IMR-90 (cell line): ENCODE data around the gene XPC. TPM values are rescaled to one million over a fixed set of nuclear protein-coding genes. Genes with fewer than 3 reads are reported as not detected.

Experiments
- ATAC-seq: fragments of 200-7000 bp; cut with Tn5 transposase; 2 replicates; pipeline ENCODE4 v1.9.1; 2020; ENCODE audit warnings: low read depth, mild to moderate bottlenecking, moderate library complexity
- BruUV-seq: library from RNA; stranded (reverse); fragments of 400-500 nt; replicated peaks from 2 replicates; lab custom pipeline; 2021; lab: Mats Ljungman, UMichigan
- CTCF ChIA-PET: fragments of 300-600 bp; formaldehyde crosslinking; extraction: SDS; loops from one replicate; lab custom pipeline; 2021; ENCODE audit warnings: antibody characterized with exemption; lab: Yijun Ruan, JAX
- POLR2A ChIA-PET: fragments of 300-600 bp; sonication (Branson Sonifier 250); formaldehyde crosslinking; loops from one replicate; lab custom pipeline; 2022; ENCODE audit warnings: antibody characterized with exemption; ENCODE audit not compliant: unreplicated experiment; lab: Charles Lee
- DNase-seq: peaks from one replicate; pipeline ENCODE4 v3.0.0; 2013
- H2AFZ ChIP-seq: replicated peaks from 2 replicates; pipeline ENCODE3; 2013; ENCODE audit warnings: low read length, mild to moderate bottlenecking; ENCODE audit not compliant: poor library complexity
- H2AK5ac ChIP-seq: 2 replicates; pipeline ENCODE4 v1.6.1; 2013; ENCODE audit warnings: low read depth, low read length, inconsistent platforms
- H2AK9ac ChIP-seq: replicated peaks from 2 replicates; pipeline ENCODE3; 2013; ENCODE audit warnings: mild to moderate bottlenecking, low read depth, low read length, moderate library complexity; ENCODE audit not compliant: poor library complexity
- H2BK120ac ChIP-seq: 2 replicates; pipeline ENCODE4 v1.6.1; 2013; ENCODE audit warnings: low read depth, low read length, inconsistent platforms
- H2BK15ac ChIP-seq: 3 replicates; pipeline ENCODE4 v1.6.1; 2013; ENCODE audit warnings: low read depth, low read length, inconsistent platforms
- H2BK20ac ChIP-seq: 2 replicates; pipeline ENCODE4 v1.6.1; 2013; ENCODE audit warnings: low read depth, mild to moderate bottlenecking, inconsistent platforms, low read length, moderate library complexity
- H2BK5ac ChIP-seq: 2 replicates; pipeline ENCODE4 v1.6.1; 2013; ENCODE audit warnings: mild to moderate bottlenecking, low read depth, low read length, inconsistent platforms; ENCODE audit not compliant: poor library complexity, severe bottlenecking
- H3K14ac ChIP-seq: replicated peaks from 2 replicates; pipeline ENCODE4 v1.6.1; 2013; ENCODE audit warnings: low read depth, low read length, inconsistent platforms
- H3K18ac ChIP-seq: 2 replicates; pipeline ENCODE4 v1.6.1; 2013; ENCODE audit warnings: low read depth, low read length, control low read depth
- H3K23ac ChIP-seq: 2 replicates; pipeline ENCODE4 v1.6.1; 2013; ENCODE audit warnings: low read depth, low read length, inconsistent platforms
- H3K27ac ChIP-seq: 2 replicates; pipeline ENCODE4 v1.5.1; 2013; ENCODE audit warnings: mild to moderate bottlenecking, control low read depth, low read length; ENCODE audit not compliant: insufficient read depth
- H3K27me3 ChIP-seq: 2 replicates; pipeline ENCODE4 v1.6.1; 2013; ENCODE audit warnings: low read length; ENCODE audit not compliant: control insufficient read depth, insufficient read depth
- H3K36me3 ChIP-seq: 2 replicates; pipeline ENCODE4 v1.6.1; 2013; ENCODE audit warnings: low read length, mixed read lengths; ENCODE audit not compliant: control insufficient read depth, insufficient read depth
- H3K4ac ChIP-seq: 2 replicates; pipeline ENCODE4 v1.6.1; 2013; ENCODE audit warnings: low read depth, low read length, inconsistent platforms
- H3K4me1 ChIP-seq: 2 replicates; pipeline ENCODE4 v1.6.1; 2013; ENCODE audit warnings: low read length, mixed read lengths; ENCODE audit not compliant: control insufficient read depth, insufficient read depth
- H3K4me2 ChIP-seq: 2 replicates; pipeline ENCODE4 v1.6.1; 2013; ENCODE audit warnings: low read depth, mild to moderate bottlenecking, control low read depth, low read length, moderate library complexity
- H3K4me3 ChIP-seq: 2 replicates; pipeline ENCODE4 v1.5.1; 2013; ENCODE audit warnings: low read depth, mild to moderate bottlenecking, control low read depth, low read length, moderate library complexity; ENCODE audit not compliant: insufficient read depth
- H3K56ac ChIP-seq: 2 replicates; pipeline ENCODE4 v1.6.1; 2013; ENCODE audit warnings: low read length, inconsistent platforms; ENCODE audit not compliant: insufficient read depth; ENCODE audit errors: extremely low read depth
- H3K79me1 ChIP-seq, 2 experiments: 2 replicates each; pipeline ENCODE4 v1.6.1; 2013; ENCODE audit warnings: low read length in 2 of 2, inconsistent platforms in 1 of 2, low read depth in 1 of 2
- H3K9ac ChIP-seq: 2 replicates; pipeline ENCODE4 v1.6.1; 2013; ENCODE audit warnings: low read depth, low read length, control low read depth
- H3K9me1 ChIP-seq: 2 replicates; pipeline ENCODE4 v1.6.1; 2013; ENCODE audit warnings: low read length, inconsistent platforms; ENCODE audit not compliant: insufficient read depth
- H3K9me3 ChIP-seq: 2 replicates; pipeline ENCODE4 v1.6.1; 2013; ENCODE audit warnings: low read length; ENCODE audit not compliant: control insufficient read depth, insufficient read depth
- H4K20me1 ChIP-seq: 2 replicates; pipeline ENCODE4 v1.6.1; 2013; ENCODE audit warnings: low read length, inconsistent platforms; ENCODE audit not compliant: insufficient read depth
- H4K5ac ChIP-seq: 2 replicates; pipeline ENCODE4 v1.6.1; 2013; ENCODE audit warnings: mild to moderate bottlenecking, low read depth, low read length, control low read depth
- H4K8ac ChIP-seq, 2 experiments: 2 replicates each; pipeline ENCODE4 v1.6.1; 2013; ENCODE audit warnings: low read depth in 2 of 2, low read length in 2 of 2, control low read depth in 1 of 2, inconsistent platforms in 1 of 2
- H4K91ac ChIP-seq: 2 replicates; pipeline ENCODE4 v1.6.1; 2013; ENCODE audit warnings: low read depth, low read length, inconsistent platforms; ENCODE audit not compliant: insufficient read depth
- BHLHE40 ChIP-seq: fragments of 150-350 bp; IDR thresholded peaks from 2 replicates; pipeline ENCODE4 v1.6.1; 2016; ENCODE audit warnings: mild to moderate bottlenecking, low read depth, low read length
- CEBPB ChIP-seq: IDR thresholded peaks from 2 replicates; pipeline ENCODE4 v1.6.1; 2012; ENCODE audit warnings: low read depth, low read length, improper control_type of control experiment
- ELK1 ChIP-seq: fragments of 150-350 bp; IDR thresholded peaks from 2 replicates; pipeline ENCODE4 v1.6.1; 2016; ENCODE audit warnings: low read depth, mild to moderate bottlenecking, low read length, moderate library complexity, borderline replicate concordance
- FOS ChIP-seq: fragments of 150-350 bp; IDR thresholded peaks from 2 replicates; pipeline ENCODE4 v1.6.1; 2016; ENCODE audit warnings: low read depth, low read length
- MAFK ChIP-seq: IDR thresholded peaks from 2 replicates; pipeline ENCODE4 v1.6.1; 2012; ENCODE audit warnings: low read depth, low read length, improper control_type of control experiment
- MAZ ChIP-seq: IDR thresholded peaks from 2 replicates; pipeline ENCODE4 v1.6.1; 2012; ENCODE audit warnings: low read depth, mild to moderate bottlenecking, low read length, improper control_type of control experiment, moderate library complexity, borderline replicate concordance
- MXI1 ChIP-seq: IDR thresholded peaks from 2 replicates; pipeline ENCODE4 v1.6.1; 2012; ENCODE audit warnings: low read depth, mild to moderate bottlenecking, low read length, moderate library complexity, borderline replicate concordance
- RAD21 ChIP-seq: IDR thresholded peaks from 2 replicates; pipeline ENCODE4 v1.6.1; 2012; ENCODE audit warnings: low read length, improper control_type of control experiment
- RFX5 ChIP-seq: IDR thresholded peaks from 2 replicates; pipeline ENCODE4 v1.8.0; 2012; ENCODE audit warnings: low read depth, mild to moderate bottlenecking, low read length, moderate library complexity
- SMC3 ChIP-seq: fragments of 150-350 bp; IDR thresholded peaks from 2 replicates; pipeline ENCODE4 v1.6.1; 2016; ENCODE audit warnings: low read depth, mild to moderate bottlenecking, antibody characterized with exemption, low read length, moderate library complexity
- WGBS, 2 experiments: methylation state at CpG; one replicate each; pipeline versions ENCODE4 v1.1.5 to v1.1.7; 2013; ENCODE audit warnings: missing lambda C conversion rate in 2 of 2; ENCODE audit not compliant: insufficient read length in 1 of 2; ENCODE audit errors: extremely low coverage in 2 of 2; 5-methylcytosine and 5-hydroxymethylcytosine counted together
- dilution Hi-C: fragments of 300-500 bp; cut with HindIII; formaldehyde crosslinking; loops from one replicate; pipeline ENCODE4 v1.14.3; 2018; ENCODE audit warnings: low sequenced_read_pairs; ENCODE audit not compliant: unreplicated experiment
- in situ Hi-C: fragments of 300-500 bp; cut with MboI; formaldehyde crosslinking; loops from 3 replicates; pipeline ENCODE4 v1.14.3; 2019; ENCODE audit warnings: low sequenced_read_pairs, inconsistent platforms, mixed read lengths
- intact Hi-C: fragments of 100-400 bp; cut with micrococcal nuclease; formaldehyde crosslinking; loops from 2 replicates; pipeline ENCODE4 v1.10.0; 2022
- polyA plus RNA-seq, 3 experiments: library from polyadenylated mRNA; depleted of rRNA; stranded (reverse); fragments of >200 nt; gene quantifications; 2 replicates each; pipeline ENCODE4 v1.2.3, GENCODE V29; 2012; ENCODE audit warnings: low replicate concordance in 1 of 3
- total RNA-seq: library from RNA; depleted of rRNA; stranded (reverse); fragments of >200 nt; gene quantifications from 2 replicates; pipeline ENCODE4 v1.2.3, GENCODE V29; 2012
- TF ChIP-seq, protein P1 (sequence below): fragments of 150-350 bp; IDR thresholded peaks from 2 replicates; pipeline ENCODE4 v1.6.1; 2017; ENCODE audit warnings: mild to moderate bottlenecking, antibody characterized with exemption, low read length, low read depth
- TF ChIP-seq, protein P2 (sequence below): conservative IDR thresholded peaks from 2 replicates; pipeline ENCODE4 v1.5.1; 2012; ENCODE audit warnings: mild to moderate bottlenecking, low read depth, low read length, improper control_type of control experiment

XPC gene
- total and polyA plus RNA-seq, 2 of the 4 experiments (the other 2 are of a cell fraction), result 30.9 to 48.8 TPM

GRCh38 chr3:14132689-14133088 is 45.7 kb downstream of the XPC start:
- Histone ChIP-seq H3K4me3 (no peak overlapping the region), H2AFZ (no peak overlapping the region), H3K9ac (no peak overlapping the region), H3K27me3 (no peaks in the 10 kb centered on the region), H2BK120ac (no peak overlapping the region), H2BK5ac (no peak overlapping the region), H3K14ac (no peak overlapping the region), H3K36me3 (peaks cover 82% of the 10 kb centered on the region), H4K8ac (no peak overlapping the region), H3K4ac (no peak overlapping the region), H3K9me1 (peaks cover 11% of the 10 kb centered on the region), H3K4me1 (no peaks in the 10 kb centered on the region), H3K18ac (no peak overlapping the region), H2BK15ac (no peak overlapping the region), H3K9me3 (no peaks in the 10 kb centered on the region), H3K4me2 (no peak overlapping the region), H2AK5ac (no peak overlapping the region), H3K79me1 (peaks cover 12 to 44% of the 10 kb centered on the region in 2 experiments), H4K5ac (no peak overlapping the region), H4K91ac (no peak overlapping the region), H3K23ac (no peak overlapping the region), H4K20me1 (peaks cover 13% of the 10 kb centered on the region), H2BK20ac (no peak overlapping the region), H3K27ac (no peak overlapping the region), H2AK9ac (no peak overlapping the region), H3K56ac (no peak overlapping the region)
- ChIA-PET POLR2A (no interaction called here), CTCF (no interaction called here)
- BruUV-seq, result no TSS peak
- intact Hi-C loops, result no loop called here
- 100% methylated on average over 3 of the region's 6 CpGs; no CpG with 5 or more reads in 1 of the 2 experiments for WGBS, 2 experiments
- in situ Hi-C loops, result loop anchor here (25.0 kb wide), 1 partner anchor 95 kb away; no protein-coding TSS in a partner anchor
- no peak for TF ChIP-seq CEBPB
- TF ChIP-seq MAZ, result no peak
- no peak for TF ChIP-seq FOS
- no peak for TF ChIP-seq MAFK
- TF ChIP-seq BHLHE40, result no peak
- TF ChIP-seq MXI1, result no peak
- TF ChIP-seq, protein P1, sequence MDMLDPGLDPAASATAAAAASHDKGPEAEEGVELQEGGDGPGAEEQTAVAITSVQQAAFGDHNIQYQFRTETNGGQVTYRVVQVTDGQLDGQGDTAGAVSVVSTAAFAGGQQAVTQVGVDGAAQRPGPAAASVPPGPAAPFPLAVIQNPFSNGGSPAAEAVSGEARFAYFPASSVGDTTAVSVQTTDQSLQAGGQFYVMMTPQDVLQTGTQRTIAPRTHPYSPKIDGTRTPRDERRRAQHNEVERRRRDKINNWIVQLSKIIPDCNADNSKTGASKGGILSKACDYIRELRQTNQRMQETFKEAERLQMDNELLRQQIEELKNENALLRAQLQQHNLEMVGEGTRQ, result no peak
- TF ChIP-seq RFX5, result no peak
- no peak for TF ChIP-seq RAD21
- no peak for TF ChIP-seq SMC3
- TF ChIP-seq, protein P2, sequence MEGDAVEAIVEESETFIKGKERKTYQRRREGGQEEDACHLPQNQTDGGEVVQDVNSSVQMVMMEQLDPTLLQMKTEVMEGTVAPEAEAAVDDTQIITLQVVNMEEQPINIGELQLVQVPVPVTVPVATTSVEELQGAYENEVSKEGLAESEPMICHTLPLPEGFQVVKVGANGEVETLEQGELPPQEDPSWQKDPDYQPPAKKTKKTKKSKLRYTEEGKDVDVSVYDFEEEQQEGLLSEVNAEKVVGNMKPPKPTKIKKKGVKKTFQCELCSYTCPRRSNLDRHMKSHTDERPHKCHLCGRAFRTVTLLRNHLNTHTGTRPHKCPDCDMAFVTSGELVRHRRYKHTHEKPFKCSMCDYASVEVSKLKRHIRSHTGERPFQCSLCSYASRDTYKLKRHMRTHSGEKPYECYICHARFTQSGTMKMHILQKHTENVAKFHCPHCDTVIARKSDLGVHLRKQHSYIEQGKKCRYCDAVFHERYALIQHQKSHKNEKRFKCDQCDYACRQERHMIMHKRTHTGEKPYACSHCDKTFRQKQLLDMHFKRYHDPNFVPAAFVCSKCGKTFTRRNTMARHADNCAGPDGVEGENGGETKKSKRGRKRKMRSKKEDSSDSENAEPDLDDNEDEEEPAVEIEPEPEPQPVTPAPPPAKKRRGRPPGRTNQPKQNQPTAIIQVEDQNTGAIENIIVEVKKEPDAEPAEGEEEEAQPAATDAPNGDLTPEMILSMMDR, result no peak
- no peak for TF ChIP-seq ELK1
- DNase-seq (no peak), ATAC-seq (no peak)
- dilution Hi-C loops, result no loop called here
